H1 (cell line): ENCODE results near the gene HOXC5. TPM values are rescaled to one million over a fixed set of nuclear protein-coding genes. Genes with fewer than 3 reads are reported as not detected.

ENCODE experiments used
- CTCF ChIA-PET: fragments of 300-600 bp; sonication (Branson Sonifier 250); formaldehyde crosslinking; loops from one replicate; lab custom pipeline; 2021; ENCODE audit not compliant: partially characterized antibody; lab: Charles Lee
- POLR2A ChIA-PET: fragments of 300-600 bp; sonication (Branson Sonifier 250); formaldehyde crosslinking; loops from one replicate; lab custom pipeline; 2021; ENCODE audit warnings: inconsistent platforms; ENCODE audit not compliant: partially characterized antibody; lab: Charles Lee
- DNase-seq, 2 experiments: peaks; one replicate each; pipeline versions ENCODE4 v3.0.0 to v3.0.0-alpha.2; 2010 to 2022; ENCODE audit warnings: low spot score in 2 of 2, low read depth in 1 of 2, mixed read lengths in 1 of 2
- FAIRE-seq: peaks from 2 replicates; lab custom pipeline; 2011; peaks lifted over from hg19 to GRCh38; lab: Jason Lieb, UNC
- H2AFZ ChIP-seq: 2 replicates; pipeline ENCODE4 v1.8.1; 2012; ENCODE audit warnings: low read length, inconsistent platforms
- H2AK5ac ChIP-seq: 2 replicates; pipeline ENCODE4 v1.6.1; 2013; ENCODE audit warnings: low read depth, low read length
- H2BK120ac ChIP-seq: replicated peaks from 2 replicates; pipeline ENCODE3; 2013; ENCODE audit warnings: low read depth, low read length, inconsistent platforms
- H2BK12ac ChIP-seq: 2 replicates; pipeline ENCODE4 v1.6.1; 2013; ENCODE audit warnings: low read depth, low read length
- H2BK15ac ChIP-seq: 2 replicates; pipeline ENCODE4 v1.6.1; 2013; ENCODE audit warnings: low read length
- H2BK20ac ChIP-seq: 2 replicates; pipeline ENCODE4 v1.6.1; 2013; ENCODE audit warnings: low read length
- H2BK5ac ChIP-seq: 2 replicates; pipeline ENCODE4 v1.6.1; 2013; ENCODE audit warnings: low read depth, low read length
- H3K14ac ChIP-seq: 2 replicates; pipeline ENCODE4 v1.6.1; 2013; ENCODE audit warnings: inconsistent platforms; ENCODE audit not compliant: insufficient read length
- H3K18ac ChIP-seq: 2 replicates; pipeline ENCODE4 v1.6.1; 2013; ENCODE audit warnings: low read length; ENCODE audit errors: extremely low read depth
- H3K23ac ChIP-seq: 2 replicates; pipeline ENCODE4 v1.6.1; 2013; ENCODE audit warnings: inconsistent platforms; ENCODE audit not compliant: insufficient read length
- H3K23me2 ChIP-seq: 2 replicates; pipeline ENCODE4 v1.6.1; 2013; ENCODE audit warnings: low read depth, low read length
- H3K27ac ChIP-seq: 2 replicates; pipeline ENCODE4 v1.6.1; 2011; ENCODE audit warnings: low read depth, low read length, inconsistent platforms
- H3K27me3 ChIP-seq, 4 experiments: replicated peaks in 1 of 4; 1 replicate in 1 of 4; 2 replicates in 3 of 4; pipeline versions ENCODE4 v1.6.1 to v1.8.1; 2011 to 2013; ENCODE audit warnings: low read length in 3 of 4, mild to moderate bottlenecking in 3 of 4, inconsistent platforms in 2 of 4, mixed read lengths in 2 of 4, moderate library complexity in 1 of 4; ENCODE audit not compliant: control insufficient read depth in 3 of 4, insufficient read depth in 3 of 4; ENCODE audit errors: extremely low read depth in 1 of 4
- H3K36me3 ChIP-seq, 4 experiments: 2 replicates each; pipeline versions ENCODE4 v1.6.1 to v1.8.1; 2011 to 2013; ENCODE audit warnings: mild to moderate bottlenecking in 4 of 4, low read length in 3 of 4, moderate library complexity in 2 of 4, control low read depth in 1 of 4, inconsistent platforms in 1 of 4; ENCODE audit not compliant: insufficient read depth in 4 of 4, control insufficient read depth in 2 of 4
- H3K4ac ChIP-seq: replicated peaks from 2 replicates; pipeline ENCODE3; 2013; ENCODE audit warnings: low read length, low read depth, mixed read lengths, inconsistent platforms; ENCODE audit not compliant: insufficient read length
- H3K4me1 ChIP-seq, 4 experiments: replicated peaks in 1 of 4; 1 replicate in 1 of 4; 2 replicates in 3 of 4; pipeline versions ENCODE4 v1.6.1 to v1.8.1; 2011 to 2013; ENCODE audit warnings: low read length in 3 of 4, inconsistent platforms in 2 of 4, mixed read lengths in 1 of 4; ENCODE audit not compliant: insufficient read depth in 4 of 4, control insufficient read depth in 3 of 4
- H3K4me2 ChIP-seq, 2 experiments: 2 replicates each; pipeline versions ENCODE4 v1.6.1 to v1.8.1; 2011 to 2013; ENCODE audit warnings: low read depth in 2 of 2, low read length in 2 of 2, control low read depth in 1 of 2, inconsistent platforms in 1 of 2, mild to moderate bottlenecking in 1 of 2; ENCODE audit not compliant: insufficient read depth in 1 of 2
- H3K4me3 ChIP-seq, 4 experiments: fragments of 200-600, 300-600 bp in 1 of 4; sonication (generic), shearing (Covaris generic), sonication (Bioruptor Twin) in 1 of 4; 2 replicates each; pipeline versions ENCODE4 v1.5.1 to v1.8.1; 2011 to 2016; ENCODE audit warnings: low read length in 4 of 4, low read depth in 3 of 4, control low read depth in 2 of 4, inconsistent platforms in 2 of 4, mild to moderate bottlenecking in 2 of 4, mixed read lengths in 1 of 4, moderate library complexity in 1 of 4; ENCODE audit not compliant: insufficient read depth in 2 of 4; ENCODE audit errors: extremely low read depth in 1 of 4
- H3K56ac ChIP-seq: replicated peaks from 2 replicates; pipeline ENCODE3; 2013; ENCODE audit warnings: low read depth, mild to moderate bottlenecking, mixed read lengths, low read length, inconsistent platforms; ENCODE audit not compliant: insufficient read length
- H3K79me1 ChIP-seq: 2 replicates; pipeline ENCODE4 v1.6.1; 2013; ENCODE audit warnings: low read depth, low read length, control low read depth
- H3K79me2 ChIP-seq, 2 experiments: 2 replicates each; pipeline versions ENCODE4 v1.6.1 to v1.8.1; 2012 to 2013; ENCODE audit warnings: low read length in 2 of 2, mild to moderate bottlenecking in 2 of 2, inconsistent platforms in 1 of 2; ENCODE audit not compliant: insufficient read depth in 2 of 2, control insufficient read depth in 1 of 2
- H3K9ac ChIP-seq, 4 experiments: replicated peaks in 1 of 4; 1 replicate in 1 of 4; 2 replicates in 3 of 4; pipeline versions ENCODE4 v1.6.1 to v1.8.1; 2011 to 2013; ENCODE audit warnings: low read depth in 3 of 4, low read length in 3 of 4, control low read depth in 2 of 4, mild to moderate bottlenecking in 2 of 4, moderate library complexity in 2 of 4, inconsistent platforms in 1 of 4; ENCODE audit errors: extremely low read depth in 1 of 4
- H3K9me3 ChIP-seq, 2 experiments: 2 replicates each; pipeline versions ENCODE4 v1.6.1 to v1.8.1; 2012 to 2013; ENCODE audit warnings: mild to moderate bottlenecking in 2 of 2, moderate library complexity in 2 of 2, control low read depth in 1 of 2, inconsistent platforms in 1 of 2, low read depth in 1 of 2, low read length in 1 of 2, mixed read lengths in 1 of 2; ENCODE audit not compliant: insufficient read depth in 2 of 2
- H4K20me1 ChIP-seq, 2 experiments: replicated peaks in 1 of 2; 2 replicates each; pipeline versions ENCODE3 to v1.8.1; 2011 to 2013; ENCODE audit warnings: inconsistent platforms in 2 of 2, low read length in 2 of 2, mild to moderate bottlenecking in 1 of 2; ENCODE audit not compliant: insufficient read depth in 2 of 2, control insufficient read depth in 1 of 2
- H4K5ac ChIP-seq: 2 replicates; pipeline ENCODE4 v1.6.1; 2013; ENCODE audit warnings: low read length, low read depth, mixed read lengths, inconsistent platforms; ENCODE audit not compliant: insufficient read length
- H4K8ac ChIP-seq: 2 replicates; pipeline ENCODE4 v1.8.0; 2013; ENCODE audit warnings: mild to moderate bottlenecking, moderate library complexity, low read length, inconsistent platforms; ENCODE audit not compliant: insufficient read depth; ENCODE audit errors: extremely low read depth
- H4K91ac ChIP-seq: replicated peaks from 2 replicates; pipeline ENCODE3; 2013; ENCODE audit warnings: low read length, mixed read lengths, inconsistent platforms; ENCODE audit not compliant: insufficient read length
- EZH2 ChIP-seq: fragments of 200-600 bp; sonication (generic); IDR thresholded peaks from 2 replicates; pipeline ENCODE4 v1.7.1; 2012; ENCODE audit warnings: low read depth, mild to moderate bottlenecking, moderate library complexity, low read length, inconsistent platforms; ENCODE audit not compliant: severe bottlenecking
- RAD21 ChIP-seq, 2 experiments: IDR thresholded peaks in 1 of 2; conservative IDR thresholded peaks in 1 of 2; 2 replicates each; pipeline ENCODE4 v1.6.1; 2011; ENCODE audit warnings: low read depth in 2 of 2, low read length in 2 of 2, improper control_type of control experiment in 1 of 2, inconsistent platforms in 1 of 2, mild to moderate bottlenecking in 1 of 2, moderate library complexity in 1 of 2
- RNF2 ChIP-seq: fragments of 200-900, 300-1000 bp; sonication (generic); IDR thresholded peaks from 2 replicates; pipeline ENCODE4 v1.7.1; 2016; ENCODE audit warnings: borderline replicate concordance, low read depth, mild to moderate bottlenecking, antibody characterized with exemption, low read length; ENCODE audit not compliant: poor library complexity, severe bottlenecking; ENCODE audit errors: missing control alignments
- SUZ12 ChIP-seq: fragments of 200-600 bp; sonication (generic); IDR thresholded peaks from 2 replicates; pipeline ENCODE4 v1.6.1; 2012; ENCODE audit warnings: mild to moderate bottlenecking, inconsistent platforms, low read length, moderate library complexity, mixed read lengths
- WGBS, 2 experiments: shearing (Covaris generic) in 1 of 2; methylation state at CpG; one replicate each; pipeline versions ENCODE4 v1.1.6 to v1.1.7; 2013 to 2015; ENCODE audit warnings: low lambda C conversion rate in 2 of 2, mixed read lengths in 2 of 2, inconsistent platforms in 1 of 2, low coverage in 1 of 2, missing lambda C conversion rate in 1 of 2; ENCODE audit not compliant: insufficient replicate concordance in 2 of 2, insufficient coverage in 1 of 2, insufficient read length in 1 of 2; ENCODE audit errors: extremely low coverage in 1 of 2, missing lambda C conversion rate in 1 of 2; 5-methylcytosine and 5-hydroxymethylcytosine counted together
- polyA plus RNA-seq, 7 experiments: library from polyadenylated mRNA; depleted of rRNA in 3 of 7; stranded (reverse) in 5 of 7; unstranded in 2 of 7; fragments of >200 nt in 5 of 7; fragments of 200-250 nt in 2 of 7; gene quantifications; 1 replicate in 5 of 7; 2 replicates in 1 of 7; 4 replicates in 1 of 7; pipeline versions ENCODE4 v1.2.1 to v1.2.3, GENCODE V29; 2011 to 2013; ENCODE audit warnings: missing spikeins in 2 of 7, mixed read lengths in 2 of 7
- total RNA-seq: library from RNA; stranded (reverse); fragmentation: NEBNext Ultra II Directional; extraction: Animal tissue kit (Norgen Biotek cat#: 25700); gene quantifications from 2 replicates; pipeline ENCODE4 v1.2.1, GENCODE V29; 2021

The HOXC5 gene
- total and polyA plus RNA-seq, 2 of the 8 experiments (the other 6 are each of a cell fraction or from before 2014, with no cell fraction given) = not detected

- Histone ChIP-seq H3K4ac (no peak overlapping the region), H3K14ac (no peak overlapping the region), H3K18ac (peak overlapping the region; percentile 19; the same call in 1 of the 2 replicates)
- TF ChIP-seq RNF2 (peak; percentile 89), SUZ12 (peak; percentile 94), RAD21 (IDR thresholded peaks at IDR 0.05 in 1 of 2, conservative IDR thresholded peaks at IDR 0.05 in 1 of 2; ENCODE audit: low read depth in 2 of 2, low read length in 2 of 2) (no peak), EZH2 (peak; percentile 99)
- TF ChIP-seq, all 59 proteins: peak for 3
- H3K4me2 ChIP-seq = peak overlapping the region; percentile 23 to 56
- FAIRE-seq = no peak
- peaks cover 0 to 19% (median 0%) of the 10 kb centered on the region in 4 experiments; a peak in 1 of 8 replicates for H3K36me3 ChIP-seq
- H3K79me1 ChIP-seq = no peaks in the 10 kb centered on the region
- H3K27me3 ChIP-seq = peaks cover 97 to 100% (median 100%) of the 10 kb centered on the region in 4 experiments
- H2AFZ ChIP-seq = no peak overlapping the region
- H2BK12ac ChIP-seq = peak overlapping the region; percentile 87; the same call in 1 of the 2 replicates
- H4K8ac ChIP-seq = no peak overlapping the region
- H3K79me2 ChIP-seq = no peaks in the 10 kb centered on the region
- H4K5ac ChIP-seq = no peak overlapping the region
- H3K23me2 ChIP-seq = peaks cover 2% of the 10 kb centered on the region; the same call in 1 of the 2 replicates
- H4K20me1 ChIP-seq = peaks cover 29 to 30% of the 10 kb centered on the region in 2 experiments
- no peak overlapping the region for H4K91ac ChIP-seq
- H2BK20ac ChIP-seq = no peak overlapping the region
- ChIA-PET CTCF (interaction anchor here (0.7 to 4.4 kb wide), 5 partner anchors 9 to 213 kb away, joined by 3 to 28 read pairs (median 15); partner anchors contain the start of gene HOXC10), POLR2A (interaction anchor here (1.6 kb wide), 1 partner anchor 8 kb away, joined by 4 read pairs; no protein-coding TSS in a partner anchor)
- no peak overlapping the region for H3K23ac ChIP-seq
- peak overlapping the region; percentile 93 for H2AK5ac ChIP-seq
- H3K4me3 ChIP-seq = peak overlapping the region in 1 of 4 experiments; percentile 5; a peak in 1 of 8 replicates
- no peak for DNase-seq
- 0 out of 2 replicates have a peak overlapping the region, but pooled peaks have one; percentile 46 for H2BK15ac ChIP-seq
- peaks cover 0 to 4% of the 10 kb centered on the region in 2 experiments; a peak in 1 of 4 replicates for H3K9me3 ChIP-seq
- 13% methylated on average over 35 of the region's 60 CpGs; no CpG with 5 or more reads in 1 of the 2 experiments for WGBS, 2 experiments
- H3K9ac ChIP-seq = no peak overlapping the region
- H3K4me1 ChIP-seq = peaks cover 0 to 15% (median 3%) of the 10 kb centered on the region in 4 experiments; a peak in 5 of 7 replicates
- no peak overlapping the region for H3K27ac ChIP-seq
- no peak overlapping the region for H2BK120ac ChIP-seq
- no peak overlapping the region for H3K56ac ChIP-seq
- H2BK5ac ChIP-seq = no peak overlapping the region
These were observed 38.4 kb upstream of the HOXC5 start for GRCh38 chr12:53994264-53995001.
